Stimulated activated naive CD4-positive, alpha-beta T cell treated with Interleukin-2 at 50 U/mL for 16 hours (primary cell): ENCODE measurements around the gene FBLN1.

ENCODE experiments used
- DNase-seq: peaks from one replicate; lab custom pipeline; 2025; lab: John Stamatoyannopoulos, UW

Gene FBLN1

GRCh38 chr22:45571089-45571488 lies 68.4 kb downstream of the FBLN1 start:
- DNase-seq, result no peak

GRCh38 chr22:45572444-45572843 lies 69.8 kb downstream of the FBLN1 start:
- no peak for DNase-seq

GRCh38 chr22:45574069-45574703 lies 71.5 kb downstream of the FBLN1 start:
- DNase-seq, result no peak

GRCh38 chr22:45575173-45575572 lies 72.5 kb downstream of the FBLN1 start:
- no peak for DNase-seq

GRCh38 chr22:45575607-45576272 lies 73.1 kb downstream of the FBLN1 start:
- no peak for DNase-seq

- no peak for DNase-seq
Measured at GRCh38 chr22:45576273-45576625, 73.6 kb downstream of the FBLN1 start.

GRCh38 chr22:45576730-45577464 lies 74.2 kb downstream of the FBLN1 start:
- no peak for DNase-seq

- DNase-seq, result peak; percentile 63
Measured at GRCh38 chr22:45577746-45578523, 75.3 kb downstream of the FBLN1 start.

GRCh38 chr22:45578524-45579147 lies 76.0 kb downstream of the FBLN1 start:
- DNase-seq, result no peak

- DNase-seq, result no peak
Measured at GRCh38 chr22:45579306-45579705, 76.6 kb downstream of the FBLN1 start.

- no peak for DNase-seq
Measured at GRCh38 chr22:45579806-45580725, 77.4 kb downstream of the FBLN1 start.

GRCh38 chr22:45580726-45581381 lies 78.2 kb downstream of the FBLN1 start:
- no peak for DNase-seq

GRCh38 chr22:45581549-45582080 lies 78.9 kb downstream of the FBLN1 start:
- no peak for DNase-seq

GRCh38 chr22:45582236-45582954 lies 79.7 kb downstream of the FBLN1 start:
- DNase-seq, result no peak

- no peak for DNase-seq
Measured at GRCh38 chr22:45582955-45583320, 80.3 kb downstream of the FBLN1 start.

- DNase-seq, result no peak
Measured at GRCh38 chr22:45583504-45583903, 80.8 kb downstream of the FBLN1 start.

- DNase-seq, result no peak
Measured at GRCh38 chr22:45584121-45584570, 81.5 kb downstream of the FBLN1 start.

- no peak for DNase-seq
Measured at GRCh38 chr22:45584621-45585436, 82.1 kb downstream of the FBLN1 start.

- no peak for DNase-seq
Measured at GRCh38 chr22:45585437-45585755, 82.7 kb downstream of the FBLN1 start.
